ENCODE data around the gene DLG2.

The DLG2 gene

GRCh38 chr11:83697518-83697917, 1929.6 kb downstream of the DLG2 start:
- Histone ChIP-seq H3K27ac (no peak overlapping the region), H3K36me3 (no peaks in the 10 kb centered on the region)
- TF ChIP-seq CTCF (IDR thresholded peaks at IDR 0.05; ENCODE audit: low read depth, low read length): no peak

GRCh38 chr11:83695046-83695445, 1932.1 kb downstream of the DLG2 start:
- Histone ChIP-seq H3K4me3 (ENCODE audit: low read depth, low read length) (no peak overlapping the region), H3K9me3 (ENCODE audit: severe bottlenecking) (no peaks in the 10 kb centered on the region), H3K27ac (no peak overlapping the region), H3K36me3 (no peaks in the 10 kb centered on the region), H3K27me3 (ENCODE audit: insufficient read depth, low read depth, severe bottlenecking) (no peaks in the 10 kb centered on the region)
- DNase-seq: no peak
- TF ChIP-seq CTCF (IDR thresholded peaks at IDR 0.05; ENCODE audit: low read depth, low read length): no peak

More at GRCh38 chr11:83697518-83697917, 1929.6 kb downstream of the DLG2 start:
- no peaks in the 10 kb centered on the region for H3K27me3 ChIP-seq (ENCODE audit: insufficient read depth, low read depth, severe bottlenecking)
- no peaks in the 10 kb centered on the region for H3K9me3 ChIP-seq (ENCODE audit: severe bottlenecking)
- no peak overlapping the region for H3K4me3 ChIP-seq (ENCODE audit: low read depth, low read length)
- DNase-seq: no peak

GRCh38 chr11:83694191-83694910, 1932.8 kb downstream of the DLG2 start:
- no peak for DNase-seq
- H3K27ac ChIP-seq: no peak overlapping the region
- H3K36me3 ChIP-seq: no peaks in the 10 kb centered on the region

GRCh38 chr11:83693306-83693992, 1933.7 kb downstream of the DLG2 start:
- H3K27ac ChIP-seq: no peak overlapping the region
- H3K9me3 ChIP-seq (ENCODE audit: severe bottlenecking): no peaks in the 10 kb centered on the region
- TF ChIP-seq CTCF (IDR thresholded peaks at IDR 0.05; ENCODE audit: low read depth, low read length): no peak
- no peaks in the 10 kb centered on the region for H3K36me3 ChIP-seq
- H3K27me3 ChIP-seq (ENCODE audit: insufficient read depth, low read depth, severe bottlenecking): no peaks in the 10 kb centered on the region
- no peak for DNase-seq
- no peak overlapping the region for H3K4me3 ChIP-seq (ENCODE audit: low read depth, low read length)

More at GRCh38 chr11:83694191-83694910, 1932.8 kb downstream of the DLG2 start:
- Histone ChIP-seq H3K9me3 (ENCODE audit: severe bottlenecking) (no peaks in the 10 kb centered on the region), H3K4me3 (ENCODE audit: low read depth, low read length) (no peak overlapping the region), H3K27me3 (ENCODE audit: insufficient read depth, low read depth, severe bottlenecking) (no peaks in the 10 kb centered on the region)
- no peak for TF ChIP-seq CTCF (IDR thresholded peaks at IDR 0.05; ENCODE audit: low read depth, low read length)

- TF ChIP-seq CTCF (IDR thresholded peaks at IDR 0.05; ENCODE audit: low read depth, low read length): no peak
- H3K36me3 ChIP-seq: no peaks in the 10 kb centered on the region
- H3K4me3 ChIP-seq (ENCODE audit: low read depth, low read length): no peak overlapping the region
- no peaks in the 10 kb centered on the region for H3K27me3 ChIP-seq (ENCODE audit: insufficient read depth, low read depth, severe bottlenecking)
- no peak overlapping the region for H3K27ac ChIP-seq
- no peaks in the 10 kb centered on the region for H3K9me3 ChIP-seq (ENCODE audit: severe bottlenecking)
- no peak for DNase-seq
These were observed 1934.5 kb downstream of the DLG2 start for GRCh38 chr11:83692675-83693074.

Data from WERI-Rb-1 (cell line).